ENCODE measurements around the gene COL3A1. TPM values are rescaled to one million over a fixed set of nuclear protein-coding genes. Genes with fewer than 3 reads are reported as not detected.

COL3A1 gene
- total RNA-seq: 51.8 TPM
- long read RNA-seq, full-length matches to known transcripts: 135 of 165 reads
- long read RNA-seq, partial matches to known transcripts: 24 of 165 reads
- long read RNA-seq, other reads (novel, unspliced or antisense): 6 of 165 reads

- DNase-seq: peak; percentile 51
Observed at GRCh38 chr2:188974164-188974563, at the start of gene COL3A1. Gene COL3A1, plus strand, starts transcription at chr2:188974373. Its CDS starts 117 bp downstream, at chr2:188974490.

GRCh38 chr2:188928643-188929042, 45.5 kb upstream of the COL3A1 start:
- ATAC-seq (no peak), DNase-seq (no peak)
- intact Hi-C loops (cut with micrococcal nuclease): no loop called here

More at GRCh38 chr2:188974164-188974563, at the start of gene COL3A1:
- peak; percentile 37 for ATAC-seq
- intact Hi-C loops (cut with micrococcal nuclease): loop anchor here (10.0 kb wide), 2 partner anchors 189 to 449 kb away; no protein-coding TSS in a partner anchor

GRCh38 chr2:188931361-188931760, 42.8 kb upstream of the COL3A1 start:
- DNase-seq: no peak
- intact Hi-C loops (cut with micrococcal nuclease): no loop called here
- no peak for ATAC-seq

- peak; percentile 86 for ATAC-seq
- DNase-seq: no peak
- intact Hi-C loops (cut with micrococcal nuclease): no loop called here
Observed at GRCh38 chr2:188937228-188938220, 36.6 kb upstream of the COL3A1 start.

- intact Hi-C loops (cut with micrococcal nuclease): no loop called here
- no peak for DNase-seq
- ATAC-seq: peak; percentile 57
Observed at GRCh38 chr2:188940171-188940570, 34.0 kb upstream of the COL3A1 start.

- DNase-seq (no peak), ATAC-seq (no peak)
- intact Hi-C loops (cut with micrococcal nuclease): no loop called here
Observed at GRCh38 chr2:188944442-188944841, 29.7 kb upstream of the COL3A1 start.

GRCh38 chr2:188949046-188949818, 24.9 kb upstream of the COL3A1 start:
- ATAC-seq: no peak
- intact Hi-C loops (cut with micrococcal nuclease): no loop called here
- DNase-seq: no peak

- no peak for DNase-seq
- intact Hi-C loops (cut with micrococcal nuclease): no loop called here
- ATAC-seq: no peak
Observed at GRCh38 chr2:188952901-188953300, 21.3 kb upstream of the COL3A1 start.

- DNase-seq (no peak), ATAC-seq (no peak)
- intact Hi-C loops (cut with micrococcal nuclease): no loop called here
Observed at GRCh38 chr2:188956290-188956689, 17.9 kb upstream of the COL3A1 start.

GRCh38 chr2:188956961-188957360, 17.2 kb upstream of the COL3A1 start:
- DNase-seq (no peak), ATAC-seq (no peak)
- intact Hi-C loops (cut with micrococcal nuclease): no loop called here

GRCh38 chr2:188957646-188958045, 16.5 kb upstream of the COL3A1 start:
- intact Hi-C loops (cut with micrococcal nuclease): no loop called here
- ATAC-seq (no peak), DNase-seq (no peak)

GRCh38 chr2:188963741-188964140, 10.4 kb upstream of the COL3A1 start:
- DNase-seq (no peak), ATAC-seq (no peak)
- intact Hi-C loops (cut with micrococcal nuclease): no loop called here

GRCh38 chr2:188964976-188965546, 9.1 kb upstream of the COL3A1 start:
- DNase-seq (no peak), ATAC-seq (peak; percentile 65)
- intact Hi-C loops (cut with micrococcal nuclease): no loop called here

GRCh38 chr2:188965563-188965962, 8.6 kb upstream of the COL3A1 start:
- ATAC-seq (peak; percentile 55), DNase-seq (no peak)
- intact Hi-C loops (cut with micrococcal nuclease): no loop called here

- DNase-seq: no peak
- intact Hi-C loops (cut with micrococcal nuclease): no loop called here
- peak; percentile 70 for ATAC-seq
Observed at GRCh38 chr2:188966079-188966571, 8.0 kb upstream of the COL3A1 start.

- ATAC-seq (peak; percentile 14), DNase-seq (no peak)
- intact Hi-C loops (cut with micrococcal nuclease): no loop called here
Observed at GRCh38 chr2:188966728-188967440, 7.3 kb upstream of the COL3A1 start.

GRCh38 chr2:188969236-188969635, 4.9 kb upstream of the COL3A1 start:
- intact Hi-C loops (cut with micrococcal nuclease): no loop called here
- peak; percentile 43 for ATAC-seq

GRCh38 chr2:188969651-188970050, 4.5 kb upstream of the COL3A1 start:
- intact Hi-C loops (cut with micrococcal nuclease): loop anchor here (10.0 kb wide), 2 partner anchors 185 to 445 kb away; no protein-coding TSS in a partner anchor
- no peak for DNase-seq
- ATAC-seq: no peak

More at GRCh38 chr2:188969236-188969635, 4.9 kb upstream of the COL3A1 start:
- DNase-seq: no peak

Data from left ventricle myocardium superior (tissue), 1 donor.